GM19043 (cell line): ENCODE measurements around the gene PFKM.

Experiments
- ATAC-seq: cut with Tn5 transposase; IDR thresholded peaks from one replicate; pipeline ENCODE4 v1.9.1; 2021; ENCODE audit warnings: low read depth; ENCODE audit not compliant: unreplicated experiment

Gene PFKM

GRCh38 chr12:48119078-48119833 is at the start of gene PFKM:
Gene PFKM, plus strand, starts transcription at chr12:48119364. Its CDS starts 3,411 bp downstream, at chr12:48122775.
- peak; percentile 100 for ATAC-seq

- no peak for ATAC-seq
Observed at GRCh38 chr12:48070033-48070432, 49.1 kb upstream of the PFKM start.

GRCh38 chr12:48070731-48071130 is 48.4 kb upstream of the PFKM start:
- no peak for ATAC-seq

GRCh38 chr12:48071808-48072207 is 47.4 kb upstream of the PFKM start:
- ATAC-seq: no peak

GRCh38 chr12:48072266-48072665 is 46.9 kb upstream of the PFKM start:
- ATAC-seq: no peak

- ATAC-seq: no peak
Observed at GRCh38 chr12:48074266-48074665, 44.9 kb upstream of the PFKM start.

- no peak for ATAC-seq
Observed at GRCh38 chr12:48075832-48076231, 43.3 kb upstream of the PFKM start.

GRCh38 chr12:48077111-48077510 is 42.1 kb upstream of the PFKM start:
- no peak for ATAC-seq

- no peak for ATAC-seq
Observed at GRCh38 chr12:48078901-48079300, 40.3 kb upstream of the PFKM start.

- ATAC-seq: no peak
Observed at GRCh38 chr12:48080285-48080684, 38.9 kb upstream of the PFKM start.

- ATAC-seq: no peak
Observed at GRCh38 chr12:48080821-48081220, 38.3 kb upstream of the PFKM start.

GRCh38 chr12:48084066-48084465 is 35.1 kb upstream of the PFKM start:
- ATAC-seq: no peak

- no peak for ATAC-seq
Observed at GRCh38 chr12:48084841-48085460, 34.2 kb upstream of the PFKM start.

GRCh38 chr12:48086327-48086726 is 32.8 kb upstream of the PFKM start:
- ATAC-seq: no peak

GRCh38 chr12:48092611-48093010 is 26.6 kb upstream of the PFKM start:
- ATAC-seq: no peak

- ATAC-seq: no peak
Observed at GRCh38 chr12:48104531-48104930, 14.6 kb upstream of the PFKM start.

GRCh38 chr12:48105321-48105866 is 13.8 kb upstream of the PFKM start:
- ATAC-seq: peak; percentile 22

GRCh38 chr12:48105867-48106680 is 13.1 kb upstream of the PFKM start, which contains the start of gene SENP1:
Gene SENP1, minus strand, starts transcription at chr12:48106079. Its CDS starts 4,607 bp downstream, at chr12:48101472.
- ATAC-seq: peak; percentile 58

GRCh38 chr12:48106681-48107613 is 12.2 kb upstream of the PFKM start:
- no peak for ATAC-seq

GRCh38 chr12:48109424-48109823 is 9.7 kb upstream of the PFKM start:
- ATAC-seq: no peak
